ENCODE measurements around the gene EIF4G1. TPM values are rescaled to one million over a fixed set of nuclear protein-coding genes. Genes with fewer than 3 reads are reported as not detected.

Gene EIF4G1
- total and polyA plus RNA-seq, 2 of the 4 experiments (the other 2 are of a cell fraction): 225 to 274 TPM

DNA sequence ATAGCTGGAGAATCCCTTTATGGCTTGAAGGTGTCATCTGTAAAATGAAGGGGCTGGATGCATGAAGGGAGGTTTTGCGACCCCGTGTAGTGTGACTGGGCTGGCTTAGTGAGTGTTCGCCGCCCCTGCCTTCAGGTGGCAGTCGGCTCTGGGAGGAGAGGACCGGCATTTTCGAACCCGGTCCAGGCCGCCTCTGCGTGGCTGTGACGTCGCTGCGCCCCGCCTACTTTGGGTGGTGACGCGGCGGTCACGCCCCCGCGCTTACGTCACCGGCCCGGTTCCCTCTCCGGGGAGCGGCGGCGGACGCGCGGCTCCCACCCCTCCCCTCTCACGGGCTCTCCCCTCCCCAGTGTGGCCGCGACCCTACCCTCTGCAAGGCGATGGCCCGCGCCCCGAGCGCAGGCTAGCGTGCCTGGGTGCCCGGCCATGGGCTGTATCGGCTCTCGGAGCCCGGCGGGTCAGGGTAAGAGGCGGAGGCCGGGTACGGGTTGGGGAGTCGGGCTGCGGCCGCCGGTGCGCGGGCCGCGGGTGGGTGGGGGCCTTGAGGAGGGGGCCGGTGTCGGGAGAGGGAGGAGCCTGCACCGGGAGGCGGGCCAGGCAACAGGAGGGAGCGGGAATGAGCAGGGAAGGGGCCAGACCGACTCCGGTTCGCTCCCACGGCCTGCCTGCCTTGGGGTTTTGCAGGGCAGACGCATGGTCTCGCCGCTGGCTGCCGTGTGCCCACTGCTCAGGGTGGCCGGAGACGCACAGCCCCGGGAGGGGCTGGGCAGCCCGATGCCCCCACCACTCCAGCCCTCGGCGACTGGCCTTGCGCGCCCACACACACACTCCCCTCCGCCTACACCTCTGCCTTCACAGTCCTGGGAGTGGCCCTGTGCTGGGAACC is 21.5 kb downstream of the EIF4G1 start (continued):
- TF ChIP-seq MAZ (IDR thresholded peaks at IDR 0.05; ENCODE audit: borderline replicate concordance, low read depth, low read length) (no peak; the same call in 1 of the 2 replicates), NFE2L2 (IDR thresholded peaks at IDR 0.05; ENCODE audit: low read depth, low read length) (no peak), RAD21 (IDR thresholded peaks at IDR 0.05; ENCODE audit: low read length) (no peak)

Measured in IMR-90 (cell line).